Measurements from ENCODE around the gene TPM4. TPM values are rescaled to one million over a fixed set of nuclear protein-coding genes. Genes with fewer than 3 reads are reported as not detected.
A peak's percentile ranks its signal among the peaks of the same experiment; 100 is the strongest.

The TPM4 gene
- total and polyA plus RNA-seq, 2 of the 8 experiments (the other 6 are each of a cell fraction or from before 2014, with no cell fraction given), result 160 to 359 TPM

GRCh38 chr19:16068696-16069259, 7.5 kb upstream of the TPM4 start:
- H2BK15ac ChIP-seq (ENCODE audit: low read length), result peak overlapping the region; percentile 90
- no peak overlapping the region; the same call in 1 of the 2 replicates for H2BK5ac ChIP-seq (ENCODE audit: low read depth, low read length)
- DNase-seq (ENCODE audit: low read depth in 1 of 2, low spot score in 2 of 2), result no peak
- no peak overlapping the region for H3K4me3 ChIP-seq (ENCODE audit: extremely low read depth in 1 of 4, insufficient read depth in 2 of 4, low read depth in 3 of 4, low read length in 4 of 4)
- no peak overlapping the region for H3K14ac ChIP-seq (ENCODE audit: insufficient read length)
- no peak overlapping the region for H3K27ac ChIP-seq (ENCODE audit: low read depth, low read length)
- H3K79me2 ChIP-seq (ENCODE audit: control insufficient read depth in 1 of 2, insufficient read depth in 2 of 2, low read length in 2 of 2), result no peaks in the 10 kb centered on the region
- no peak overlapping the region for H3K18ac ChIP-seq (ENCODE audit: extremely low read depth, low read length)
- 76% methylated on average over 10 of the region's 10 CpGs; no CpG with 5 or more reads in 1 of the 2 experiments for WGBS, 2 experiments (ENCODE audit: extremely low coverage in 1 of 2, insufficient coverage in 1 of 2, insufficient read length in 1 of 2, insufficient replicate concordance in 2 of 2, low coverage in 1 of 2, low lambda C conversion rate in 2 of 2, missing lambda C conversion rate in 1 of 2)
- peaks cover 0 to 4% of the 10 kb centered on the region in 2 experiments for H4K20me1 ChIP-seq (replicated peaks in 1 of 2; ENCODE audit: control insufficient read depth in 1 of 2, insufficient read depth in 2 of 2, low read length in 2 of 2)
- peaks cover 12% of the 10 kb centered on the region for H3K23me2 ChIP-seq (ENCODE audit: low read depth, low read length)
- peak overlapping the region; percentile 43; the same call in 1 of the 2 replicates for H2BK12ac ChIP-seq (ENCODE audit: low read depth, low read length)
- H3K4me1 ChIP-seq (replicated peaks in 1 of 4; ENCODE audit: control insufficient read depth in 3 of 4, insufficient read depth in 4 of 4, low read length in 3 of 4), result peaks cover 0 to 5% (median 0%) of the 10 kb centered on the region in 4 experiments; a peak in 3 of 7 replicates
- no peaks in the 10 kb centered on the region for H3K79me1 ChIP-seq (ENCODE audit: low read depth, low read length)
- no peak overlapping the region for H3K9ac ChIP-seq (replicated peaks in 1 of 4; ENCODE audit: extremely low read depth in 1 of 4, low read depth in 3 of 4, low read length in 3 of 4)
- no peak overlapping the region for H3K56ac ChIP-seq (replicated peaks; ENCODE audit: insufficient read length, low read depth, low read length)
- ChIA-PET CTCF (ENCODE audit: partially characterized antibody) (interaction anchor here (0.7 kb wide), 1 partner anchor 117 kb away, joined by 4 read pairs; no protein-coding TSS in a partner anchor), POLR2A (ENCODE audit: partially characterized antibody) (interaction anchor here (7.3 kb wide), 1 partner anchor 6 kb away, joined by 99 read pairs; the partner anchor contains the start of gene TPM4)
- no peaks in the 10 kb centered on the region for H3K36me3 ChIP-seq (ENCODE audit: control insufficient read depth in 2 of 4, insufficient read depth in 4 of 4, low read length in 3 of 4)
- TF ChIP-seq POU5F1 (IDR thresholded peaks at IDR 0.05; ENCODE audit: low read depth, low read length) (no peak), SIN3A (conservative IDR thresholded peaks at IDR 0.05 in 1 of 2, IDR thresholded peaks at IDR 0.05 in 1 of 2; ENCODE audit: low read depth in 1 of 2, low read length in 2 of 2) (no peak), JUND (IDR thresholded peaks at IDR 0.05; ENCODE audit: low read length) (no peak), SAP30 (IDR thresholded peaks at IDR 0.05; ENCODE audit: insufficient read depth, insufficient replicate concordance, low read length) (no peak), RAD21 (IDR thresholded peaks at IDR 0.05 in 1 of 2, conservative IDR thresholded peaks at IDR 0.05 in 1 of 2; ENCODE audit: low read depth in 2 of 2, low read length in 2 of 2) (no peak), CBX8 (IDR thresholded peaks at IDR 0.05; ENCODE audit: borderline replicate concordance, low read depth, low read length) (no peak), RXRA (IDR thresholded peaks at IDR 0.05; ENCODE audit: insufficient read depth, low read depth, low read length) (no peak), EP300 (IDR thresholded peaks at IDR 0.05; ENCODE audit: borderline replicate concordance in 1 of 2, low read depth in 2 of 2, low read length in 2 of 2) (no peak)
- H2BK20ac ChIP-seq (ENCODE audit: low read length), result no peak overlapping the region
- peak overlapping the region; percentile 53 for H2BK120ac ChIP-seq (replicated peaks; ENCODE audit: low read depth, low read length)
- peak overlapping the region; percentile 67 for H3K4ac ChIP-seq (replicated peaks; ENCODE audit: insufficient read length, low read depth, low read length)
- no peaks in the 10 kb centered on the region for H3K27me3 ChIP-seq (replicated peaks in 1 of 4; ENCODE audit: control insufficient read depth in 3 of 4, extremely low read depth in 1 of 4, insufficient read depth in 3 of 4, low read length in 3 of 4)
- no peak overlapping the region for H2AFZ ChIP-seq (ENCODE audit: low read length)
- H4K5ac ChIP-seq (ENCODE audit: insufficient read length, low read depth, low read length), result no peak overlapping the region
- no peak overlapping the region for H3K4me2 ChIP-seq (ENCODE audit: insufficient read depth in 1 of 2, low read depth in 2 of 2, low read length in 2 of 2)
- no peak for FAIRE-seq
- H3K9me3 ChIP-seq (ENCODE audit: insufficient read depth in 2 of 2, low read depth in 1 of 2, low read length in 1 of 2), result no peaks in the 10 kb centered on the region
- H4K91ac ChIP-seq (replicated peaks; ENCODE audit: insufficient read length, low read length), result no peak overlapping the region
- H3K23ac ChIP-seq (ENCODE audit: insufficient read length), result no peak overlapping the region
- H4K8ac ChIP-seq (ENCODE audit: extremely low read depth, insufficient read depth, low read length), result no peak overlapping the region
- peak overlapping the region; percentile 85; the same call in 1 of the 2 replicates for H2AK5ac ChIP-seq (ENCODE audit: low read depth, low read length)
